Adipocyte (in vitro differentiated cells): Measurements from ENCODE around the gene STIL.
"Not testable (repeated sequence)": the region's sequence is repeated elsewhere in the genome, so short reads cannot be mapped to it uniquely, and the experiment has no call there.

Experiments used
- DNase-seq: peaks from one replicate; pipeline ENCODE4 v3.0.0-alpha.2; 2015; ENCODE audit warnings: low read depth
- H3K27me3 ChIP-seq: replicated peaks from 2 replicates; pipeline ENCODE4 v1.7.0; 2013; ENCODE audit warnings: mild to moderate bottlenecking, low read length, moderate library complexity; ENCODE audit not compliant: control insufficient read depth, insufficient read depth
- H3K36me3 ChIP-seq: 2 replicates; pipeline ENCODE4 v1.7.0; 2013; ENCODE audit warnings: low read length, mild to moderate bottlenecking, moderate library complexity; ENCODE audit not compliant: control insufficient read depth, insufficient read depth, severe bottlenecking
- H3K4me1 ChIP-seq: 2 replicates; pipeline ENCODE4 v1.7.0; 2013; ENCODE audit warnings: mild to moderate bottlenecking, low read length, moderate library complexity; ENCODE audit not compliant: control insufficient read depth, insufficient read depth
- H3K4me3 ChIP-seq: 2 replicates; pipeline ENCODE4 v1.7.0; 2013; ENCODE audit warnings: mild to moderate bottlenecking, low read length, moderate library complexity
- H3K9ac ChIP-seq: 2 replicates; pipeline ENCODE4 v1.7.0; 2013; ENCODE audit warnings: mild to moderate bottlenecking, low read length, moderate library complexity
- H3K9me3 ChIP-seq: 2 replicates; pipeline ENCODE4 v1.7.0; 2013; ENCODE audit warnings: mild to moderate bottlenecking, low read length, moderate library complexity; ENCODE audit not compliant: control insufficient read depth

Gene STIL

DNA sequence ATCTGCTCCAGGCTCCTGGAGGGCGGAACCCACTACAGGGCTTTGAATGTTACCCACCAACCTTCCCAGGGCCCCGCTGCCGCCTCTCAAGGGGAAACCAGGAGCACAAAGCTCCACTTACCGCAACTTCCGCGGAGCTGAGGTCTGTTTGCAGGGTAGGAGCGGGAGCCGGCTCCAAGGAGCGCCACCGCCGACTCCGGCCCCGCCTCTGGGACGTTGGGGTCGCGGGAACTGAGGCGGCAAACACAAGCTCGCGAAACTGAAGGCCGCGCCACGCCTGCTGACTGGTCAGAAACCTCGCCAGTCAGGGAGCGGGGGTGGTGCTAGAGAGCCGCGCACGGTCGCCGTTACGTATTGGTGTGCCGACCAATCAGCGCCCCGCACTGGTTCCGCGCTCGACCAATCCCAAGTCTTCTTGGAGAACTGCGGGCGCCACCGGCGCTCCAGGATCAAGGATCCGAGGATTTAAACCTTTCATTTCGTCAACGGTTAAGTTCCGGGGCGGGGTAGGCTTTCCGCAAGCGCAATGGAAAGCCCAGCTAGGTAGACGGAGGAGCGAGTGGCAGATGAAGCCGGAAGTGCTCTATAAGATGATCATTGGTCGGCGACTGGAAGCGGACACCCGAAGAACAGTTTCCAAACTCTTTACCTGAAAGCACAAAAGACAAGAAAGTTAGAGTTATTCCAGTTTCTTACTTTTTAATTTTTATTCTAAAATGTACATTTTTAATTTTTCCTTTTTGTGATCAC, at the start of gene STIL:
TSS of gene STIL (minus strand) at position 233 of the 750 bp plus-strand sequence. CDS start 3,828 bp downstream, outside the sequence.
- Histone ChIP-seq H3K9me3 (no peaks in the 10 kb centered on the region), H3K9ac (peak within 1 kb of the TSS; percentile 92), H3K4me3 (peak within 1 kb of the TSS; percentile 97), H3K4me1 (peaks cover 22% of the 10 kb centered on the region), H3K27me3 (no peaks in the 10 kb centered on the region), H3K36me3 (peaks cover 6% of the 10 kb centered on the region)
- DNase-seq, result peak; percentile 99

DNA sequence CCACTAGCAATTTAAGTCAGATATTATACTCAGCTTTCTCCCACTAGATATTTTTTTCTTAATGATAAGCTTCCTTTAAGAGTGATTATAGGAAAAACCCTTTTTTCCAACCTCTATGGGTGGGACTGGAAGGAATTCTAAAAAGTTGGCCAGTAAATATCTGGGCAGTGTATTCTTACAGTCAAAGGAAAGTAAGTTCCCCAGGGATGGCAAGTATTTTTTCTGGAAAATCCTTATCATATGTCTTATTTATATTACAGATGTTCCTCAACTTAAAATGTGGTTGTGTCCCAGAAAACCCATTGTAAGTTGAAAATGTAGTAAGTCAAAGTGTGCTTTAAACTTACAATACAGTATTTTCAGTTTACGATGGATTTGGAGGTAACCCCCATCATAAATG, 48.9 kb upstream of the STIL start:
- Histone ChIP-seq H3K9ac (no peak overlapping the region), H3K4me1 (no peaks in the 10 kb centered on the region), H3K9me3 (no peaks in the 10 kb centered on the region), H3K36me3 (no peaks in the 10 kb centered on the region), H3K4me3 (no peak overlapping the region), H3K27me3 (no peaks in the 10 kb centered on the region)
- DNase-seq, result no peak

DNA sequence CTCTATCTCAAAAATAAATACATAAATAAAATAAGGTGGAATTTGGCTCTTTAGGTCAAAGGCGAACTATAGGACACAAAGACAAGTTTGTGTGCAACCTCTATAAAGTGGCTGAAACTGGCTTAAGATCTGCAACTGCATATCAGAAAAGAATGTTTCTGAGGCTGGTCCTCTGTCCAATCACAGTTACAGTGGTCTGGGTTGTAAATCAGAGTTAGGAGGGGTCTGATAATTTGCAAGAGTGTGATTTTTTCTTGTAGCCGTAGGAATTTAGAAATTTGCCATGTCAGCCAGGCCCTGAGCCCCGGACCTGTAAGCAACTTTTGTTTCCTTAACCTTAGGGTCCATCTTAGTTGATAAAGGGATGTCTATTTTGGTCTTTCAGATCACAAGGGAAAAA, 47.4 kb upstream of the STIL start:
- H3K4me1 ChIP-seq, result no peaks in the 10 kb centered on the region
- H3K4me3 ChIP-seq, result no peak overlapping the region
- H3K36me3 ChIP-seq, result no peaks in the 10 kb centered on the region
- no peak overlapping the region for H3K9ac ChIP-seq
- no peaks in the 10 kb centered on the region for H3K9me3 ChIP-seq
- DNase-seq, result no peak
- H3K27me3 ChIP-seq, result no peaks in the 10 kb centered on the region

DNA sequence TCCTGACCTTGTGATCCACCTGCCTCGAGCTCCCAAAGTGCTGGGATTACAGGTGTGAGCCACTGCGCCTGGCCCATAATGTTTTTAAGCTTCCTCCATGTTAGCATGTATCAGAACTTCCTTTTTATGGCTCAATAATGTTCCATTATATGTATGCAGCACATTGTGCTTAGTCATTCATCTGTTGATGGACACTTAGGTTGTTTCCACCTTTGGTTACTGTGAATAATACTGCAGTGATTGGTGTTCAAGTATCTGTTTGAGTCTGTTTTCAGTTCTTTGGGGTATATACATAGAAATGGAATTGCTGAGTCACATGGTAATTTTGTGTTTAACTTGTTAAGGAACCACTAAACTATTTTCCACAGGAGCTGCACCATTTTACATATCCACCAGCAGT, 37.4 kb upstream of the STIL start:
- Histone ChIP-seq H3K27me3 (no peaks in the 10 kb centered on the region), H3K9me3 (no peaks in the 10 kb centered on the region), H3K36me3 (peaks cover 17% of the 10 kb centered on the region), H3K4me1 (peaks cover 6% of the 10 kb centered on the region), H3K4me3 (no peak overlapping the region), H3K9ac (no peak overlapping the region)
- no peak for DNase-seq

DNA sequence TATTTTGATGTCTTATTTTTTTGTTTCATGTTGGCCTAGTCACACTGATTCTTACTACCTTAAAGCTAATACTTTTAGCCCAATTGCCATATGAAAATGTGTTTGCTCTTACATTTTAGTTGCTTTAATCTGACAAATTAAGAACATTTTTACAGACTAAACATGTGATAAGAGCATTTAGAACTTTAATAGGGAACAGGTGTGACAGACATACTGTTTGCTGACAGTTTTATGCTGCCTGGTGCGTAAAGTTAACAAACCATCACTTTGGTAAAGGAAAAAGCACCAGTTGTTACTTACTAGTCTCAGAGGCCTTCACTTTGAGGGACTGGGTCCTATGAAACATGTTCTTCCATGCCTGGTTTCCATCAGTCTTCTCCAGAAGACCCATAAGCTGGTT, 34.3 kb upstream of the STIL start:
- no peak overlapping the region for H3K9ac ChIP-seq
- no peak for DNase-seq
- H3K9me3 ChIP-seq, result no peaks in the 10 kb centered on the region
- H3K4me3 ChIP-seq, result no peak overlapping the region
- H3K4me1 ChIP-seq, result peaks cover 6% of the 10 kb centered on the region
- no peaks in the 10 kb centered on the region for H3K27me3 ChIP-seq
- H3K36me3 ChIP-seq, result peaks cover 24% of the 10 kb centered on the region

DNA sequence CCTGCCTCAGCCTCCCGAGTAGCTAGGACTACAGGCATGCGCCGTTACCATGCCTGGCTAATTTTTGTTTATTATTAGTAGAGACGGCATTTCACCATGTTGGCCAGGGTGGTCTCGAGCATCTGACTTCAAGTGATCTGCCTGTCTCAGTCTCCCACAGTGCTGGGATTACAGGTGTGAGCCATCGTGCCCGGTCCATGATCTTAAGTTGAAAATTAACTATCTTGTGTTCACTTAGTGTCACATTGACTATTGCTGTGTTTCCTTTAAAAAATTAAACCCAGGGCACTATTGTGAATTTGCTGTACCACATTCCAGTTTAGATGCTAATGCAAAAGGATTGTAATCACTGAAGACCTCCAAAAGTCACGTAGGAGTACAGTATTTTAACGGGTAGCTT, 33.8 kb upstream of the STIL start:
- no peak for DNase-seq
- Histone ChIP-seq H3K9ac (no peak overlapping the region), H3K9me3 (no peaks in the 10 kb centered on the region), H3K27me3 (no peaks in the 10 kb centered on the region), H3K36me3 (peaks cover 24% of the 10 kb centered on the region), H3K4me3 (no peak overlapping the region), H3K4me1 (peaks cover 6% of the 10 kb centered on the region)

DNA sequence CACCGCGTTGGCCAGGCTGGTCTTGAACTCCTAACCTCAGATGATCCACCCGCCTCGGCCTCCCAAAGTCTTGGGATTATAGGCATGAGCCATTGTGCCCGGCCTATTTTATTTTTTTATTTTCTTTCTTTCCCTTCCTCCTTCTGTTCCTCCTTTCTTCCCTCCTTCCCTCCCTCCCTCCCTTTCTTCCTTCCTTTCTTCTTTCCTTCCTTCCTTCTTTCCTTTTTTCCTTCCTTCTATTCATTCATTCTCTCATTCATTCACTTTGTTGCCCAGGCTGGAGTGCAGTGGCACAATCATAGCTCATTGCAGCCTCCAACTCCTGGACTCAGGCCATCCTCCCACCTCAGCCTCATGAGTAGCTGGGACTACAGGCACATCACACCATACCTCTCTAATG, 33.0 kb upstream of the STIL start:
- not testable (repeated sequence) for H3K9ac ChIP-seq

DNA sequence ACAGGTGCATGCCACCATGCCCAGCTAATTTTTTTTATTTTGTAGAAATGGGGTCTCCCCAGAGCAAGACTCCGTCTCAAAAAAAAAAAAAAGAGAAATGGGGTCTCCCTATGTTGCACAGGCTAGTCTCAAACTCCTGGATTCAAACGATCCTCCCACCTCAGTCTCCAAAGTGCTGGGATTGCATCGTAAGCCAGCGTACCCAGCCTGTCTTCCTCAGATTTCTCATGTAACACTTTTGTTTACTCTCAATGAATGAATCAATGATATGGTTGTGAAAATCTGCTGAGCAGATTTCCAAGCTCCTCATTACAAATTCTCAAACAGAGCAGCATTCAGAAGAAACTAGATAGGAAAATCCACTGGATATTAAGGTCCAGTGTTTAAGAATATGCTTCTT, 26.3 kb upstream of the STIL start:
- no peak for DNase-seq
- Histone ChIP-seq H3K9me3 (no peaks in the 10 kb centered on the region), H3K27me3 (no peaks in the 10 kb centered on the region), H3K4me1 (peaks cover 32% of the 10 kb centered on the region), H3K9ac (no peak overlapping the region), H3K4me3 (no peak overlapping the region), H3K36me3 (peaks cover 12% of the 10 kb centered on the region)

More for the DNA sequence above, 33.0 kb upstream of the STIL start:
- H3K36me3 ChIP-seq, result peaks cover 24% of the 10 kb centered on the region
- not testable (repeated sequence) for DNase-seq, H3K9me3 ChIP-seq, H3K27me3 ChIP-seq, H3K4me3 ChIP-seq, H3K4me1 ChIP-seq

DNA sequence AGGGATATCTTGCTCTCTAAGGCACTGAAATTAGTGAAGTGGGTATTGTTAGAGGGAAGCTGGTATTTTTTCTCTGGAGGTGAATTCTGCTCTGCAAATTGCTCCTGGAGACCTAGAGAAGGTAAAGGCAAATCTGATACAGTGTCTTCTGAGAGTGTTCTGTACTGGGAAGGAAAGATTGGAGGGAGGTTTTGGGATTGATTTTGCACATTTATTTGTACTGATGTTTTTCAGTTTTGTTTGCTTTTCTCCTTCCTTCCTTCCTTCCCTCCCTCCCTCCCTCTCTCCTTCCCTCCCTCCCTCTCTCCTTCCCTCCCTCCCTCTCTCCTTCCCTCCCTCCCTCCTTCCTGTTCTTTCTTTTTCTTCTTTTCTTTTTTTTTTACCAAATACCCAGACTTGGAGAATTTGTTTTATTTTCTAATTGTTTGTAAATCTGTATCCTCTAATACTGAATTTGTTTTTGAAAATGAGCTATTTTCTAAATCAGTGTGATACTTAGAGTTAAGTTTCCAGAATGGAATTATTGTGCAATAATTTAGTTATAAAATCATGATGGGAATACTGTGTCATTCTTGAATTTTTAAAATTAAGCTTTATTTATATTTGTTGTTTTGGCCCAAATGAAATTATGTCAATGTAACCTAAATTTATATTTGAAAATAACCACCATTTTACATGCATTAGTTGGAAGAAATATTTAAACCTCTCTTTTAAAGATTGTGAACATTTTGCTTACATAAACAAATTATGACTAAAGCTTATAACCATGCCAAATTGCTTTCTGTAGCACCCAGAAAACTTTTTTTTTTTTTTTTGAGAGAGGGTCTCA, 24.5 kb upstream of the STIL start:
- no peaks in the 10 kb centered on the region for H3K9me3 ChIP-seq
- peak overlapping the region; percentile 72 for H3K9ac ChIP-seq
- H3K4me3 ChIP-seq, result peak overlapping the region; percentile 27
- H3K36me3 ChIP-seq, result peaks cover 6% of the 10 kb centered on the region
- no peaks in the 10 kb centered on the region for H3K27me3 ChIP-seq
- H3K4me1 ChIP-seq, result peaks cover 35% of the 10 kb centered on the region
- no peak for DNase-seq

DNA sequence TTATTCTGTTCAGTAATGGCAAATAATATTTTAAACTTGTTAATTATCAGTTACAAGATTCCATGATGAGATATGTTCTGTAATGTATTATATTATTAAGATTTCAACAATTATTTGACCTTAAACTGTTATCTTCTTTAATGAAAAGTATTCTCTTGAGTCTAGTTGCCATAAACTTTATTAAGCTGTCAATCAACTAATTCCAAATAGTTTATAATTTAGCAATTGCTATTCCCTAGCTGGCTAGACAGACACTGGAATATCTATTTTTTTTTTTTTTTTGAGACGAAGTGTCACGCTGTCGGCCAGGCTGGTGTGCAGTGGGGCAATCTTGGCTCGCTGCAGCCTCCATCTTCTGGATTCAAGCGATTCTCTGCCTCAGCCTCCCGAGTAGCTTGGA, 23.4 kb upstream of the STIL start:
- DNase-seq, result no peak
- peaks cover 5% of the 10 kb centered on the region for H3K36me3 ChIP-seq
- no peak overlapping the region for H3K4me3 ChIP-seq
- no peaks in the 10 kb centered on the region for H3K27me3 ChIP-seq
- H3K9me3 ChIP-seq, result no peaks in the 10 kb centered on the region
- no peak overlapping the region for H3K9ac ChIP-seq
- peaks cover 45% of the 10 kb centered on the region for H3K4me1 ChIP-seq

DNA sequence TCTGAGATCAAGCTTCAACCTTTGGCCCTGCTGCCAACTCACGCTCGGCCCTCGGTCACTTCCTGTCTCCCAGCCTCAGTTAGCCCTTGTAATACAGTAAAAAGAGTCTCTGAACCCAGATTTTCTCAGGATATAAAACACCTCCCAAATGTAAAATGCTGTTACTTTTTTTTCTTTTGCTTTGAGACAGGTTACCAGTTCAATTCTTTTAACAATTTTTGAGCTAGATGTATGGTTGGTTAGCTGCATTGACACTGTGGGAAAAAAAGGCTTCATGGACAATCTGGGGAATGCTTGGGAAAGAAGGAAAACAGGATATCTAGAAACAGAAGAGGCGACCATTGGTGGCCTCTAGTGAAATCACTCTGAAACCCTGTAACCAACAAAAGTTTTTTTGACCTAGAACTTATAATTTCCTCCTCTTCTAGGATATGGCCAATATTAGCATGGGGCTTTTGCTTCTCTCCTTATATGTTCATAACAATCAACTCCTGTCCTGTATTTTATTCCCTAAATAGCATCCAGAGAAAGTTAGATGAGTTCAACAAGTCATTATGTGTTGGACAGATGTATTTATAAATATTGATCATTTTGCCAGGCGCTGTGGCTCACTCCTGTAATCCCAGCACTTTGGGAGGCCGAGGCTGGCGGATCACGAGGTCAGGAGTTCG, 21.0 kb upstream of the STIL start:
- peaks cover 61% of the 10 kb centered on the region for H3K4me1 ChIP-seq
- DNase-seq, result peak; percentile 38

More for the DNA sequence above, 21.0 kb upstream of the STIL start:
- no peaks in the 10 kb centered on the region for H3K27me3 ChIP-seq
- H3K36me3 ChIP-seq, result peaks cover 5% of the 10 kb centered on the region
- peak overlapping the region; percentile 100 for H3K9ac ChIP-seq
- peak overlapping the region; percentile 99 for H3K4me3 ChIP-seq
- H3K9me3 ChIP-seq, result no peaks in the 10 kb centered on the region
